H1 (cell line): Measurements from ENCODE around the gene TRIM50. TPM values are rescaled to one million over a fixed set of nuclear protein-coding genes. Genes with fewer than 3 reads are reported as not detected.
"Not testable (repeated sequence)": the region's sequence is repeated elsewhere in the genome, so short reads cannot be mapped to it uniquely, and the experiment has no call there.

ENCODE experiments used
- CTCF ChIA-PET: fragments of 300-600 bp; sonication (Branson Sonifier 250); formaldehyde crosslinking; loops from one replicate; lab custom pipeline; 2021; ENCODE audit not compliant: partially characterized antibody; lab: Charles Lee
- POLR2A ChIA-PET: fragments of 300-600 bp; sonication (Branson Sonifier 250); formaldehyde crosslinking; loops from one replicate; lab custom pipeline; 2021; ENCODE audit warnings: inconsistent platforms; ENCODE audit not compliant: partially characterized antibody; lab: Charles Lee
- DNase-seq, 2 experiments: peaks; one replicate each; pipeline versions ENCODE4 v3.0.0 to v3.0.0-alpha.2; 2010 to 2022; ENCODE audit warnings: low spot score in 2 of 2, low read depth in 1 of 2, mixed read lengths in 1 of 2
- FAIRE-seq: peaks from 2 replicates; lab custom pipeline; 2011; peaks lifted over from hg19 to GRCh38; lab: Jason Lieb, UNC
- H2AFZ ChIP-seq: 2 replicates; pipeline ENCODE4 v1.8.1; 2012; ENCODE audit warnings: low read length, inconsistent platforms
- H2AK5ac ChIP-seq: 2 replicates; pipeline ENCODE4 v1.6.1; 2013; ENCODE audit warnings: low read depth, low read length
- H2BK120ac ChIP-seq: replicated peaks from 2 replicates; pipeline ENCODE3; 2013; ENCODE audit warnings: low read depth, low read length, inconsistent platforms
- H2BK12ac ChIP-seq: 2 replicates; pipeline ENCODE4 v1.6.1; 2013; ENCODE audit warnings: low read depth, low read length
- H2BK15ac ChIP-seq: 2 replicates; pipeline ENCODE4 v1.6.1; 2013; ENCODE audit warnings: low read length
- H2BK20ac ChIP-seq: 2 replicates; pipeline ENCODE4 v1.6.1; 2013; ENCODE audit warnings: low read length
- H2BK5ac ChIP-seq: 2 replicates; pipeline ENCODE4 v1.6.1; 2013; ENCODE audit warnings: low read depth, low read length
- H3K14ac ChIP-seq: 2 replicates; pipeline ENCODE4 v1.6.1; 2013; ENCODE audit warnings: inconsistent platforms; ENCODE audit not compliant: insufficient read length
- H3K18ac ChIP-seq: 2 replicates; pipeline ENCODE4 v1.6.1; 2013; ENCODE audit warnings: low read length; ENCODE audit errors: extremely low read depth
- H3K23ac ChIP-seq: 2 replicates; pipeline ENCODE4 v1.6.1; 2013; ENCODE audit warnings: inconsistent platforms; ENCODE audit not compliant: insufficient read length
- H3K23me2 ChIP-seq: 2 replicates; pipeline ENCODE4 v1.6.1; 2013; ENCODE audit warnings: low read depth, low read length
- H3K27ac ChIP-seq: 2 replicates; pipeline ENCODE4 v1.6.1; 2011; ENCODE audit warnings: low read depth, low read length, inconsistent platforms
- H3K27me3 ChIP-seq, 4 experiments: replicated peaks in 1 of 4; 1 replicate in 1 of 4; 2 replicates in 3 of 4; pipeline versions ENCODE4 v1.6.1 to v1.8.1; 2011 to 2013; ENCODE audit warnings: low read length in 3 of 4, mild to moderate bottlenecking in 3 of 4, inconsistent platforms in 2 of 4, mixed read lengths in 2 of 4, moderate library complexity in 1 of 4; ENCODE audit not compliant: control insufficient read depth in 3 of 4, insufficient read depth in 3 of 4; ENCODE audit errors: extremely low read depth in 1 of 4
- H3K36me3 ChIP-seq, 4 experiments: 2 replicates each; pipeline versions ENCODE4 v1.6.1 to v1.8.1; 2011 to 2013; ENCODE audit warnings: mild to moderate bottlenecking in 4 of 4, low read length in 3 of 4, moderate library complexity in 2 of 4, control low read depth in 1 of 4, inconsistent platforms in 1 of 4; ENCODE audit not compliant: insufficient read depth in 4 of 4, control insufficient read depth in 2 of 4
- H3K4ac ChIP-seq: replicated peaks from 2 replicates; pipeline ENCODE3; 2013; ENCODE audit warnings: low read length, low read depth, mixed read lengths, inconsistent platforms; ENCODE audit not compliant: insufficient read length
- H3K4me1 ChIP-seq, 4 experiments: replicated peaks in 1 of 4; 1 replicate in 1 of 4; 2 replicates in 3 of 4; pipeline versions ENCODE4 v1.6.1 to v1.8.1; 2011 to 2013; ENCODE audit warnings: low read length in 3 of 4, inconsistent platforms in 2 of 4, mixed read lengths in 1 of 4; ENCODE audit not compliant: insufficient read depth in 4 of 4, control insufficient read depth in 3 of 4
- H3K4me2 ChIP-seq, 2 experiments: 2 replicates each; pipeline versions ENCODE4 v1.6.1 to v1.8.1; 2011 to 2013; ENCODE audit warnings: low read depth in 2 of 2, low read length in 2 of 2, control low read depth in 1 of 2, inconsistent platforms in 1 of 2, mild to moderate bottlenecking in 1 of 2; ENCODE audit not compliant: insufficient read depth in 1 of 2
- H3K4me3 ChIP-seq, 4 experiments: fragments of 200-600, 300-600 bp in 1 of 4; sonication (generic), shearing (Covaris generic), sonication (Bioruptor Twin) in 1 of 4; 2 replicates each; pipeline versions ENCODE4 v1.5.1 to v1.8.1; 2011 to 2016; ENCODE audit warnings: low read length in 4 of 4, low read depth in 3 of 4, control low read depth in 2 of 4, inconsistent platforms in 2 of 4, mild to moderate bottlenecking in 2 of 4, mixed read lengths in 1 of 4, moderate library complexity in 1 of 4; ENCODE audit not compliant: insufficient read depth in 2 of 4; ENCODE audit errors: extremely low read depth in 1 of 4
- H3K56ac ChIP-seq: replicated peaks from 2 replicates; pipeline ENCODE3; 2013; ENCODE audit warnings: low read depth, mild to moderate bottlenecking, mixed read lengths, low read length, inconsistent platforms; ENCODE audit not compliant: insufficient read length
- H3K79me1 ChIP-seq: 2 replicates; pipeline ENCODE4 v1.6.1; 2013; ENCODE audit warnings: low read depth, low read length, control low read depth
- H3K79me2 ChIP-seq, 2 experiments: 2 replicates each; pipeline versions ENCODE4 v1.6.1 to v1.8.1; 2012 to 2013; ENCODE audit warnings: low read length in 2 of 2, mild to moderate bottlenecking in 2 of 2, inconsistent platforms in 1 of 2; ENCODE audit not compliant: insufficient read depth in 2 of 2, control insufficient read depth in 1 of 2
- H3K9ac ChIP-seq, 4 experiments: replicated peaks in 1 of 4; 1 replicate in 1 of 4; 2 replicates in 3 of 4; pipeline versions ENCODE4 v1.6.1 to v1.8.1; 2011 to 2013; ENCODE audit warnings: low read depth in 3 of 4, low read length in 3 of 4, control low read depth in 2 of 4, mild to moderate bottlenecking in 2 of 4, moderate library complexity in 2 of 4, inconsistent platforms in 1 of 4; ENCODE audit errors: extremely low read depth in 1 of 4
- H3K9me3 ChIP-seq, 2 experiments: 2 replicates each; pipeline versions ENCODE4 v1.6.1 to v1.8.1; 2012 to 2013; ENCODE audit warnings: mild to moderate bottlenecking in 2 of 2, moderate library complexity in 2 of 2, control low read depth in 1 of 2, inconsistent platforms in 1 of 2, low read depth in 1 of 2, low read length in 1 of 2, mixed read lengths in 1 of 2; ENCODE audit not compliant: insufficient read depth in 2 of 2
- H4K20me1 ChIP-seq, 2 experiments: replicated peaks in 1 of 2; 2 replicates each; pipeline versions ENCODE3 to v1.8.1; 2011 to 2013; ENCODE audit warnings: inconsistent platforms in 2 of 2, low read length in 2 of 2, mild to moderate bottlenecking in 1 of 2; ENCODE audit not compliant: insufficient read depth in 2 of 2, control insufficient read depth in 1 of 2
- H4K5ac ChIP-seq: 2 replicates; pipeline ENCODE4 v1.6.1; 2013; ENCODE audit warnings: low read length, low read depth, mixed read lengths, inconsistent platforms; ENCODE audit not compliant: insufficient read length
- H4K8ac ChIP-seq: 2 replicates; pipeline ENCODE4 v1.8.0; 2013; ENCODE audit warnings: mild to moderate bottlenecking, moderate library complexity, low read length, inconsistent platforms; ENCODE audit not compliant: insufficient read depth; ENCODE audit errors: extremely low read depth
- H4K91ac ChIP-seq: replicated peaks from 2 replicates; pipeline ENCODE3; 2013; ENCODE audit warnings: low read length, mixed read lengths, inconsistent platforms; ENCODE audit not compliant: insufficient read length
- WGBS, 2 experiments: shearing (Covaris generic) in 1 of 2; methylation state at CpG; one replicate each; pipeline versions ENCODE4 v1.1.6 to v1.1.7; 2013 to 2015; ENCODE audit warnings: low lambda C conversion rate in 2 of 2, mixed read lengths in 2 of 2, inconsistent platforms in 1 of 2, low coverage in 1 of 2, missing lambda C conversion rate in 1 of 2; ENCODE audit not compliant: insufficient replicate concordance in 2 of 2, insufficient coverage in 1 of 2, insufficient read length in 1 of 2; ENCODE audit errors: extremely low coverage in 1 of 2, missing lambda C conversion rate in 1 of 2; 5-methylcytosine and 5-hydroxymethylcytosine counted together
- polyA plus RNA-seq, 7 experiments: library from polyadenylated mRNA; depleted of rRNA in 3 of 7; stranded (reverse) in 5 of 7; unstranded in 2 of 7; fragments of >200 nt in 5 of 7; fragments of 200-250 nt in 2 of 7; gene quantifications; 1 replicate in 5 of 7; 2 replicates in 1 of 7; 4 replicates in 1 of 7; pipeline versions ENCODE4 v1.2.1 to v1.2.3, GENCODE V29; 2011 to 2013; ENCODE audit warnings: missing spikeins in 2 of 7, mixed read lengths in 2 of 7
- total RNA-seq: library from RNA; stranded (reverse); fragmentation: NEBNext Ultra II Directional; extraction: Animal tissue kit (Norgen Biotek cat#: 25700); gene quantifications from 2 replicates; pipeline ENCODE4 v1.2.1, GENCODE V29; 2021

Gene TRIM50
- total and polyA plus RNA-seq, 2 of the 8 experiments (the other 6 are each of a cell fraction or from before 2014, with no cell fraction given): 0.12 TPM; not detected in 1

DNA sequence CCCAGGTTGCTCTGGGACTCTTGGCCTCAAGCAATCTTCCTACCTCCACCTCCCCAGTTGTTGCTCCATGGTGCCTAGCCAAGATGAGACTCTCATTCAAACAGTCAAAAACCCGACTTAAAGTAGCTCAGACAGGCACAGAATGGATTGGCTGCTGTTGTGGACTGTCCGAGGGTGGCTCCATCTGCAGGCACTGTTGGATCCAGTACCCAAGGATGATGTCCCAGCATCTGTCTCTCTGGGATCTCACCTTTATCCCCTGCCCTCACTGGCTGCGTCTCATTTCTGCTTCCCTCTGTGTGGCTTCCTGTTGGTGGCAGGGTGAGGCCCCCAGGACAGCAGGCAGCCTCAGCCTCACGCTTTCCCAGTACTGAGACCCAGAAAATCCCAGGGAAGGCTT is 48.4 kb upstream of the TRIM50 start:
- H3K56ac ChIP-seq, H3K23me2 ChIP-seq, H3K27ac ChIP-seq, H3K4ac ChIP-seq, H2AFZ ChIP-seq, H3K23ac ChIP-seq, CTCF ChIA-PET, H2AK5ac ChIP-seq, H3K4me2 ChIP-seq, H3K4me1 ChIP-seq, H2BK15ac ChIP-seq, H3K14ac ChIP-seq, H3K36me3 ChIP-seq, H3K18ac ChIP-seq, H3K79me1 ChIP-seq, H4K91ac ChIP-seq, H3K79me2 ChIP-seq, FAIRE-seq, H3K9me3 ChIP-seq, H3K9ac ChIP-seq, H4K5ac ChIP-seq, H2BK12ac ChIP-seq, H2BK120ac ChIP-seq, H3K4me3 ChIP-seq, DNase-seq, H4K20me1 ChIP-seq, H2BK5ac ChIP-seq, H4K8ac ChIP-seq, H2BK20ac ChIP-seq: not testable (repeated sequence)
- POLR2A ChIA-PET: interaction anchor here (0.6 kb wide), 1 partner anchor 351 kb away, joined by 3 read pairs; no protein-coding TSS in a partner anchor
- WGBS, 2 experiments: 90% methylated on average over 4 of the region's 4 CpGs; no CpG with 5 or more reads in 1 of the 2 experiments
- peaks cover 0 to 18% (median 2%) of the 10 kb centered on the region in 4 experiments; a peak in 4 of 7 replicates for H3K27me3 ChIP-seq
